ENCODE measurements around the gene TCAF1. TPM values are rescaled to one million over a fixed set of nuclear protein-coding genes. Genes with fewer than 3 reads are reported as not detected.
"Not testable (repeated sequence)": the region's sequence is repeated elsewhere in the genome, so short reads cannot be mapped to it uniquely, and the experiment has no call there.

TCAF1 gene
- total RNA-seq, 4 donors from 2014 or later, result 23.1 to 40.9 (median 30.2) TPM

- H3K4me3 ChIP-seq (ENCODE audit: low read depth, poor library complexity, severe bottlenecking); intact Hi-C loops (cut with DNase I; ENCODE audit: low total_unique reads); DNase-seq (ENCODE audit: low spot score in 2 of 2): not testable (repeated sequence)
- WGBS, 2 donors, result no CpG with 5 or more reads among the region's 7 CpGs
These were observed 77.5 kb downstream of the TCAF1 start for GRCh38 chr7:143824295-143825135.

- intact Hi-C loops (cut with DNase I; ENCODE audit: low total_unique reads); DNase-seq (ENCODE audit: low spot score in 2 of 2); H3K4me3 ChIP-seq (ENCODE audit: low read depth, poor library complexity, severe bottlenecking): not testable (repeated sequence)
- WGBS, 2 donors, result 100% methylated on average over 2 of the region's 3 CpGs; no CpG with 5 or more reads in 1 of the 2 donors
These were observed 78.2 kb downstream of the TCAF1 start for GRCh38 chr7:143823634-143824294.

GRCh38 chr7:143821392-143822277 lies 80.3 kb downstream of the TCAF1 start:
- intact Hi-C loops (cut with DNase I; ENCODE audit: low total_unique reads); H3K4me3 ChIP-seq (ENCODE audit: low read depth, poor library complexity, severe bottlenecking); DNase-seq (ENCODE audit: low spot score in 2 of 2): not testable (repeated sequence)
- 60% methylated on average over 1 of the region's 12 CpGs; no CpG with 5 or more reads in 1 of the 2 donors for WGBS, 2 donors

DNA sequence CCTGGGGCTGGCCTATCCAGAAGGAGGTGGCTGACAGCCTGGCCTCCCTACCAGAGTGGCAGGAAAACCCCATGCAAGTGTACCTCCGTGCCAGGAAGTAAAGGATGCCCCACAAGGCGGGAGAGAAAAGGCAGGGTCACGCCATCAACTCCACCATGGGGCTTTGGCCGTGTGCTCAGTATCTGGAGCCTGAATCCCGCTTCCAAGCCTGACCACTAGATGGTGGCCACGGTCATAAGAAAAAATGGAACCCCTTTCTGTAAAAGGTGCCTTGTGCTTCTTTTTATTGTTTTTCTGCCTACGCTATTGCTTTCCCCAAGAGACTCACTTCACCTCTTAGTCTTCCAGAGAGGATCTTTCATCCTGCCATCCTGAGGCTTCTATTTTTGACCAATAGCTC lies 84.1 kb downstream of the TCAF1 start:
- DNase-seq (ENCODE audit: low spot score in 2 of 2); intact Hi-C loops (cut with DNase I; ENCODE audit: low total_unique reads); H3K4me3 ChIP-seq (ENCODE audit: low read depth, poor library complexity, severe bottlenecking): not testable (repeated sequence)
- WGBS, 2 donors, result no CpG with 5 or more reads among the region's 7 CpGs

- H3K4me3 ChIP-seq (ENCODE audit: low read depth, poor library complexity, severe bottlenecking); intact Hi-C loops (cut with DNase I; ENCODE audit: low total_unique reads); DNase-seq (ENCODE audit: low spot score in 2 of 2): not testable (repeated sequence)
- WGBS, 2 donors, result no CpG with 5 or more reads among the region's 8 CpGs
These were observed 85.4 kb downstream of the TCAF1 start for GRCh38 chr7:143816471-143817133.

DNA sequence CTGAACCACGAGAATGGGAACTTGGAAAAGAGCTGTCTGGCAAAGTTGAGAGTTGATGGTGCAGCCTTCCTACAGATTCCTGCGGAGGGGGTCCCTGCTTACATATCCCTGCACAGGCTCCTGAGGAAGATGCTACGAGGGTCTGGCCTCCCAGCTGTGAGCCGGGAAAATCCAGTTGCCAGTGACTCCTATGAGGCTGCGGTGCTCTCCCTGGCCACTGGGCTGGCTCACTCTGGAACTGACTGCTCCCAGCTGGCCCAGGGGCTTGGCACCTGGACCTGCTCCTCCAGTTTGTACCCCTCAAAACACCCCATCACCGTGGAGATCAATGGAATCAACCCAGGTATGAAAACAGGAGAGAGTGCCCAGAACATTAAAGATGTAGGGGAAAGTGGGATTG lies 91.3 kb downstream of the TCAF1 start:
- H3K4me3 ChIP-seq (ENCODE audit: low read depth, poor library complexity, severe bottlenecking); DNase-seq (ENCODE audit: low spot score in 2 of 2); intact Hi-C loops (cut with DNase I; ENCODE audit: low total_unique reads): not testable (repeated sequence)
- no CpG with 5 or more reads among the region's 6 CpGs for WGBS, 2 donors

DNA sequence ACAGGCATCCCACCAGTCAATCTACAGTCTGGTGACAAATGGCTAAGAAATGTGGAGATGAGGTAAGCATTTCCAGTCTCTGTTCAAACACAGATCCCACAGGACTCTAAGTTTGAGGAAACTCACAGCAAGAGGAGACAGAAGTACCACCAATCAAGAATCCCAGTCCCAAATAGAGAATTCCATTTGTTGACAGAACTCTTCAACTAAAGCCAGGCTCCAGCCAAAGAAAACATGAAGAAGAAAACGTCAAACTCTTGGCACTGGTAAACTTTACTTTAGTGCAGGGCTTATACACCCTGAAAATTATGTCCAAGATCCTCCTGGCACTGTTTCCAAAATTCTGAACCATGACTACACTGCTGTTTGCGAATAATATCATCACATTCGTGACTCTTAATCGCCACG lies 95.3 kb downstream of the TCAF1 start:
- no CpG with 5 or more reads among the region's 5 CpGs for whole genome bisulfite sequencing, 2 donors
- DNase-seq (ENCODE audit: low spot score in 2 of 2); intact Hi-C loops (cut with DNase I; ENCODE audit: low total_unique reads); H3K4me3 ChIP-seq (ENCODE audit: low read depth, poor library complexity, severe bottlenecking): not testable (repeated sequence)

Other genes with a start within 250 kb of the TCAF1 start
- gene CTAGE6, start 144.5 kb downstream of the TCAF1 start, total RNA-seq, result under 1 TPM in 1 of 4 donors, not detected in 3; 0.36 TPM
- gene OR2F2, start 33.1 kb upstream of the TCAF1 start, total RNA-seq, result not detected
- gene OR2F1, start 52.7 kb upstream of the TCAF1 start, total RNA-seq, result not detected
- gene OR6B1, start 98.1 kb upstream of the TCAF1 start, total RNA-seq, result not detected
- gene OR2A5, start 146.8 kb upstream of the TCAF1 start, total RNA-seq, result not detected
- not detected for gene OR2A25, start 167.6 kb upstream of the TCAF1 start, total RNA-seq
- not detected for gene OR2A12, start 184.1 kb upstream of the TCAF1 start, total RNA-seq
- gene OR2A2, start 207.4 kb upstream of the TCAF1 start, total RNA-seq, result not detected
- not detected for gene OR2A14, start 221.0 kb upstream of the TCAF1 start, total RNA-seq